Naive thymus-derived CD8-positive, alpha-beta T cell (primary cell): ENCODE measurements around the gene ADGRE2. TPM values are rescaled to one million over a fixed set of nuclear protein-coding genes. Genes with fewer than 3 reads are reported as not detected.
"Not testable (repeated sequence)": the region's sequence is repeated elsewhere in the genome, so short reads cannot be mapped to it uniquely, and the experiment has no call there.

Experiments
- ATAC-seq, 2 donors: fragments of 150-1000 bp; cut with Tn5 transposase in 1 of 2; sonication (Bioruptor Pico), chemical (Tn5 transposase) in 1 of 2; 1 replicate in 1 of 2; 2 replicates in 1 of 2; pipeline ENCODE4 v1.10.0; 2021; ENCODE audit warnings: mild to moderate bottlenecking in 2 of 2, moderate library complexity in 2 of 2
- POLR2A ChIA-PET: fragments of 350-600 bp; sonication (Branson Sonifier 250); formaldehyde crosslinking; loops from one replicate; lab custom pipeline; 2021; ENCODE audit warnings: antibody characterized with exemption; lab: Charles Lee
- DNase-seq, 10 donors: peaks; one replicate each; pipeline versions ENCODE4 v3.0.0 to v3.0.0-alpha.2; 2020 to 2022
- H3K27ac Mint-ChIP-seq, 10 donors: one replicate each; pipeline ENCODE4 v1.8.0; 2020 to 2022; ENCODE audit warnings: mild to moderate bottlenecking in 10 of 10, mixed read lengths in 10 of 10, moderate library complexity in 4 of 10, inconsistent platforms in 1 of 10
- H3K27me3 Mint-ChIP-seq, 5 donors: one replicate each; pipeline ENCODE4 v1.8.0; 2021 to 2022; ENCODE audit warnings: mixed read lengths in 5 of 5
- H3K36me3 Mint-ChIP-seq, 3 donors: one replicate each; pipeline ENCODE4 v1.8.0; 2020 to 2022; ENCODE audit warnings: mixed read lengths in 3 of 3, mild to moderate bottlenecking in 2 of 3, inconsistent platforms in 1 of 3
- H3K4me1 Mint-ChIP-seq, 4 donors: one replicate each; pipeline ENCODE4 v1.8.0; 2021 to 2022; ENCODE audit warnings: mixed read lengths in 4 of 4
- H3K4me3 Mint-ChIP-seq, 10 donors: one replicate each; pipeline ENCODE4 v1.8.0; 2020 to 2022; ENCODE audit warnings: mild to moderate bottlenecking in 10 of 10, mixed read lengths in 10 of 10, moderate library complexity in 6 of 10, inconsistent platforms in 1 of 10
- H3K9me3 Mint-ChIP-seq, 9 donors: one replicate each; pipeline ENCODE4 v1.8.0; 2020 to 2022; ENCODE audit warnings: mixed read lengths in 9 of 9, mild to moderate bottlenecking in 3 of 9, inconsistent platforms in 1 of 9, moderate library complexity in 1 of 9
- polyA plus RNA-seq, 3 donors: library from polyadenylated mRNA; unstranded; fragments of 300-500 nt; fragmentation: Illumina TruSeq; gene quantifications; one replicate each; pipeline ENCODE4 v1.2.3, GENCODE V29; 2021
- total RNA-seq, 8 experiments: library from RNA in 2 of 8; stranded (reverse) in 2 of 8; gene quantifications; one replicate each; pipeline ENCODE4 v1.2.3 and lab custom pipeline; 2021 to 2026

ADGRE2 gene
- total and polyA plus RNA-seq, 5 experiments from 2014 or later, result not detected

- Mint-ChIP-seq H3K4me3 (peak overlapping the region in 5 of 10 donors; percentile 24 to 88 (median 51)), H3K4me1 (peaks cover 5 to 20% (median 16%) of the 10 kb centered on the region in 4 donors), H3K27me3 (peaks cover 12 to 65% (median 24%) of the 10 kb centered on the region in 5 donors)
- H3K36me3 Mint-ChIP-seq, H3K27ac Mint-ChIP-seq, DNase-seq, POLR2A ChIA-PET, H3K9me3 Mint-ChIP-seq, ATAC-seq: not testable (repeated sequence)
These were observed 3.0 kb downstream of the ADGRE2 start for GRCh38 chr19:14775326-14775725.

- H3K4me1 Mint-ChIP-seq, result peaks cover 5 to 20% (median 16%) of the 10 kb centered on the region in 4 donors
- no peak overlapping the region for H3K4me3 Mint-ChIP-seq
- POLR2A ChIA-PET, result no interaction called here
- ATAC-seq (no peak), DNase-seq (no peak)
- H3K36me3 Mint-ChIP-seq, result no peaks in the 10 kb centered on the region
- H3K27me3 Mint-ChIP-seq, result peaks cover 15 to 69% (median 24%) of the 10 kb centered on the region in 5 donors
- peaks cover 0 to 4% (median 0%) of the 10 kb centered on the region in 9 donors for H3K9me3 Mint-ChIP-seq
- H3K27ac Mint-ChIP-seq, result no peak overlapping the region
These were observed 4.0 kb downstream of the ADGRE2 start for GRCh38 chr19:14774373-14774772.

- H3K36me3 Mint-ChIP-seq, H3K4me3 Mint-ChIP-seq, H3K27ac Mint-ChIP-seq, ATAC-seq, H3K9me3 Mint-ChIP-seq, POLR2A ChIA-PET, DNase-seq: not testable (repeated sequence)
- H3K4me1 Mint-ChIP-seq, result peaks cover 5 to 20% (median 16%) of the 10 kb centered on the region in 4 donors
- peaks cover 12 to 63% (median 28%) of the 10 kb centered on the region in 5 donors for H3K27me3 Mint-ChIP-seq
These were observed 4.6 kb downstream of the ADGRE2 start for GRCh38 chr19:14773722-14774121.

GRCh38 chr19:14772995-14773394 is 5.4 kb downstream of the ADGRE2 start:
- Mint-ChIP-seq H3K27ac (no peak overlapping the region), H3K4me3 (no peak overlapping the region), H3K36me3 (no peaks in the 10 kb centered on the region), H3K27me3 (peaks cover 10 to 56% (median 34%) of the 10 kb centered on the region in 5 donors), H3K9me3 (peaks cover 0 to 4% (median 0%) of the 10 kb centered on the region in 9 donors), H3K4me1 (peaks cover 5 to 20% (median 16%) of the 10 kb centered on the region in 4 donors)
- DNase-seq (no peak), ATAC-seq (no peak)
- POLR2A ChIA-PET, result no interaction called here

- no peak overlapping the region for H3K4me3 Mint-ChIP-seq
- H3K27ac Mint-ChIP-seq, result no peak overlapping the region
- peaks cover 5 to 17% (median 14%) of the 10 kb centered on the region in 4 donors for H3K4me1 Mint-ChIP-seq
- peaks cover 6 to 56% (median 32%) of the 10 kb centered on the region in 5 donors for H3K27me3 Mint-ChIP-seq
- H3K36me3 Mint-ChIP-seq, result no peaks in the 10 kb centered on the region
- POLR2A ChIA-PET, result no interaction called here
- no peak for ATAC-seq
- no peak for DNase-seq
- H3K9me3 Mint-ChIP-seq, result peaks cover 0 to 2% (median 0%) of the 10 kb centered on the region in 9 donors
These were observed 5.9 kb downstream of the ADGRE2 start for GRCh38 chr19:14772467-14772866.

GRCh38 chr19:14770944-14771839 is 7.2 kb downstream of the ADGRE2 start:
- Mint-ChIP-seq H3K4me3 (no peak overlapping the region), H3K27ac (no peak overlapping the region), H3K27me3 (peaks cover 6 to 48% (median 32%) of the 10 kb centered on the region in 5 donors), H3K9me3 (peaks cover 0 to 2% (median 0%) of the 10 kb centered on the region in 9 donors), H3K4me1 (peaks cover 5 to 10% (median 8%) of the 10 kb centered on the region in 4 donors), H3K36me3 (no peaks in the 10 kb centered on the region)
- DNase-seq, result no peak
- POLR2A ChIA-PET, result no interaction called here
- ATAC-seq, result no peak

- no peak overlapping the region for H3K4me3 Mint-ChIP-seq
- ATAC-seq, result no peak
- H3K4me1 Mint-ChIP-seq, result no peaks in the 10 kb centered on the region
- no peak overlapping the region for H3K27ac Mint-ChIP-seq
- no peak for DNase-seq
- H3K9me3 Mint-ChIP-seq, result peaks cover 0 to 2% (median 0%) of the 10 kb centered on the region in 9 donors
- H3K36me3 Mint-ChIP-seq, result peaks cover 0 to 4% (median 0%) of the 10 kb centered on the region in 3 donors
- POLR2A ChIA-PET, result no interaction called here
- H3K27me3 Mint-ChIP-seq, result peaks cover 3 to 45% (median 35%) of the 10 kb centered on the region in 5 donors
These were observed 8.2 kb downstream of the ADGRE2 start for GRCh38 chr19:14770136-14770535.

- ATAC-seq, result no peak
- no peak for DNase-seq
- H3K27me3 Mint-ChIP-seq, result peaks cover 5 to 49% (median 42%) of the 10 kb centered on the region in 5 donors
- POLR2A ChIA-PET, result no interaction called here
- peak overlapping the region in 2 of 10 donors; percentile 48 to 67 for H3K27ac Mint-ChIP-seq
- no peak overlapping the region for H3K4me3 Mint-ChIP-seq
- peaks cover 0 to 2% (median 0%) of the 10 kb centered on the region in 9 donors for H3K9me3 Mint-ChIP-seq
- peaks cover 0 to 5% (median 0%) of the 10 kb centered on the region in 3 donors for H3K36me3 Mint-ChIP-seq
- H3K4me1 Mint-ChIP-seq, result no peaks in the 10 kb centered on the region
These were observed 9.2 kb downstream of the ADGRE2 start for GRCh38 chr19:14769201-14769600.

- H3K36me3 Mint-ChIP-seq, result peaks cover 0 to 5% (median 0%) of the 10 kb centered on the region in 3 donors
- no peak overlapping the region for H3K4me3 Mint-ChIP-seq
- H3K9me3 Mint-ChIP-seq, result peaks cover 0 to 2% (median 0%) of the 10 kb centered on the region in 9 donors
- no peak overlapping the region for H3K27ac Mint-ChIP-seq
- no peaks in the 10 kb centered on the region for H3K4me1 Mint-ChIP-seq
- POLR2A ChIA-PET, result no interaction called here
- peaks cover 5 to 48% (median 38%) of the 10 kb centered on the region in 5 donors for H3K27me3 Mint-ChIP-seq
- no peak for ATAC-seq
- no peak for DNase-seq
These were observed 10.4 kb downstream of the ADGRE2 start for GRCh38 chr19:14768001-14768400.

GRCh38 chr19:14767466-14767971 is 10.8 kb downstream of the ADGRE2 start:
- POLR2A ChIA-PET, result no interaction called here
- DNase-seq, result no peak
- ATAC-seq, result no peak
- H3K36me3 Mint-ChIP-seq, result peaks cover 0 to 5% (median 0%) of the 10 kb centered on the region in 3 donors
- no peak overlapping the region for H3K27ac Mint-ChIP-seq
- H3K9me3 Mint-ChIP-seq, result peaks cover 0 to 2% (median 0%) of the 10 kb centered on the region in 9 donors
- no peaks in the 10 kb centered on the region for H3K4me1 Mint-ChIP-seq
- no peak overlapping the region for H3K4me3 Mint-ChIP-seq
- H3K27me3 Mint-ChIP-seq, result peaks cover 5 to 46% (median 38%) of the 10 kb centered on the region in 5 donors

- POLR2A ChIA-PET, H3K4me3 Mint-ChIP-seq, ATAC-seq, H3K9me3 Mint-ChIP-seq, H3K27ac Mint-ChIP-seq, H3K4me1 Mint-ChIP-seq, DNase-seq, H3K36me3 Mint-ChIP-seq: not testable (repeated sequence)
- H3K27me3 Mint-ChIP-seq, result peaks cover 7 to 42% (median 34%) of the 10 kb centered on the region in 5 donors
These were observed 12.5 kb downstream of the ADGRE2 start for GRCh38 chr19:14765841-14766240.

GRCh38 chr19:14765403-14765802 is 13.0 kb downstream of the ADGRE2 start:
- H3K4me1 Mint-ChIP-seq, DNase-seq, H3K36me3 Mint-ChIP-seq, H3K9me3 Mint-ChIP-seq, H3K4me3 Mint-ChIP-seq: not testable (repeated sequence)
- POLR2A ChIA-PET, result interaction anchor here (1.3 kb wide), 1 partner anchor 16 kb away, joined by 3 read pairs; no protein-coding TSS in a partner anchor
- Mint-ChIP-seq H3K27me3 (peaks cover 7 to 40% (median 34%) of the 10 kb centered on the region in 5 donors), H3K27ac (peak overlapping the region in 2 of 10 donors; percentile 43 to 89)
- peak; percentile 25 to 44 for ATAC-seq

- Mint-ChIP-seq H3K36me3 (peaks cover 0 to 5% (median 0%) of the 10 kb centered on the region in 3 donors), H3K4me1 (no peaks in the 10 kb centered on the region), H3K27me3 (peaks cover 7 to 40% (median 31%) of the 10 kb centered on the region in 5 donors), H3K4me3 (no peak overlapping the region), H3K27ac (no peak overlapping the region), H3K9me3 (peaks cover 0 to 7% (median 0%) of the 10 kb centered on the region in 9 donors)
- POLR2A ChIA-PET, result interaction anchor here (1.3 kb wide), 1 partner anchor 17 kb away, joined by 3 read pairs; no protein-coding TSS in a partner anchor
- no peak for ATAC-seq
- DNase-seq, result no peak
These were observed 14.0 kb downstream of the ADGRE2 start for GRCh38 chr19:14764401-14764800.
